ENCODE measurements around the gene RBBP5.

RBBP5 gene

DNA sequence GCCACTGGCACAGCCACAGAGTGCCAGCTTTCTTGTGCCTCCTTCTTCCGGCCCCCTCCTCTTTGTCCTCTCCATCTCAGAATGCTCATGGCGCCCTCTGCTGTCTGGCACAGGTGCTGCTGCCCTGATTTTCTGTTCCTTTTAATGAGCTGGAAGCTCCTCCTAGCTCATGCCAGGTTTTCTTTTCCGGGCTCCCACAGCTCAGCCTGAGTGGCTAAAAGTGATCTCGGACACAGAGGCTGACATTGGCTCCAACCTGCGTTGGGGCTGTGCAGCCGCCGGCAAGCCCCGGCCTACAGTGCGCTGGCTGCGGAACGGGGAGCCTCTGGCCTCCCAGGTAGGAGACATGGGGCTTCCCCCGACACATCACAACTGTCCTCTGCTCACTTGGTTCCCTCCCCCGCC is 60.1 kb downstream of the RBBP5 start:
- no peak for TF ChIP-seq GATA2 (IDR thresholded peaks at IDR 0.05; ENCODE audit: low read depth, low read length)
- no peak for TF ChIP-seq GATA3 (IDR thresholded peaks at IDR 0.05; ENCODE audit: low read depth, low read length)

GRCh38 chr1:205061227-205061626 is 60.6 kb downstream of the RBBP5 start:
- TF ChIP-seq GATA3 (IDR thresholded peaks at IDR 0.05; ENCODE audit: low read depth, low read length) (no peak), GATA2 (IDR thresholded peaks at IDR 0.05; ENCODE audit: low read depth, low read length) (no peak)

DNA sequence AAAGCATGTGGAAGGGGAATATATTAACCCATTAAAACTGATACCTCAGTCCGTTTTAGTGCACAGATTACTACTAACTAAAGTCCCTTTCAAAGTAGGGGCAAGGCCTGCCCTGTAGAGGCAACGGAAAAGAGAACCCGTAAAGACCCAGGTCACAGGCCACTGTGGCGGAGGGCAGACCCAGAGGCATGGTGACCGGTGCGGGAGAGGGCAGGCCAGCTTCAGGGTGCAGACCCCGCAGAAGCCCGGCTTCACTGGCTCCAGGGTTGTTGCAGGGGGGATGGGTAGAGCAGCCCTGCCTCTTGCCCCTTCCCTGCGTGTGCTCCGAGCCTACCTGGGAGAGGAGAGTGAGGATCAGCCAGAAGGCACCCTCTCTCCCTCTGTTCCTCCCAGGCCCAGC is 61.0 kb downstream of the RBBP5 start:
- TF ChIP-seq GATA2 (IDR thresholded peaks at IDR 0.05; ENCODE audit: low read depth, low read length) (no peak), GATA3 (IDR thresholded peaks at IDR 0.05; ENCODE audit: low read depth, low read length) (no peak)

- TF ChIP-seq GATA2 (IDR thresholded peaks at IDR 0.05; ENCODE audit: low read depth, low read length) (no peak), GATA3 (IDR thresholded peaks at IDR 0.05; ENCODE audit: low read depth, low read length) (no peak)
These were observed 62.1 kb downstream of the RBBP5 start for GRCh38 chr1:205059660-205060059.

- TF ChIP-seq GATA3 (IDR thresholded peaks at IDR 0.05; ENCODE audit: low read depth, low read length): no peak
- no peak for TF ChIP-seq GATA2 (IDR thresholded peaks at IDR 0.05; ENCODE audit: low read depth, low read length)
These were observed 62.9 kb downstream of the RBBP5 start for GRCh38 chr1:205058853-205059252.

- TF ChIP-seq GATA2 (IDR thresholded peaks at IDR 0.05; ENCODE audit: low read depth, low read length) (no peak), GATA3 (IDR thresholded peaks at IDR 0.05; ENCODE audit: low read depth, low read length) (no peak)
These were observed 63.8 kb downstream of the RBBP5 start for GRCh38 chr1:205057808-205058575.

GRCh38 chr1:205056956-205057568 is 64.7 kb downstream of the RBBP5 start:
- TF ChIP-seq GATA2 (IDR thresholded peaks at IDR 0.05; ENCODE audit: low read depth, low read length): no peak
- TF ChIP-seq GATA3 (IDR thresholded peaks at IDR 0.05; ENCODE audit: low read depth, low read length): no peak

GRCh38 chr1:205056188-205056611 is 65.6 kb downstream of the RBBP5 start:
- TF ChIP-seq GATA2 (IDR thresholded peaks at IDR 0.05; ENCODE audit: low read depth, low read length) (no peak), GATA3 (IDR thresholded peaks at IDR 0.05; ENCODE audit: low read depth, low read length) (no peak)

- TF ChIP-seq GATA3 (IDR thresholded peaks at IDR 0.05; ENCODE audit: low read depth, low read length) (no peak), GATA2 (IDR thresholded peaks at IDR 0.05; ENCODE audit: low read depth, low read length) (no peak)
These were observed 67.8 kb downstream of the RBBP5 start for GRCh38 chr1:205054013-205054412.

GRCh38 chr1:205053296-205053695 is 68.5 kb downstream of the RBBP5 start:
- TF ChIP-seq GATA3 (IDR thresholded peaks at IDR 0.05; ENCODE audit: low read depth, low read length) (no peak), GATA2 (IDR thresholded peaks at IDR 0.05; ENCODE audit: low read depth, low read length) (no peak)

DNA sequence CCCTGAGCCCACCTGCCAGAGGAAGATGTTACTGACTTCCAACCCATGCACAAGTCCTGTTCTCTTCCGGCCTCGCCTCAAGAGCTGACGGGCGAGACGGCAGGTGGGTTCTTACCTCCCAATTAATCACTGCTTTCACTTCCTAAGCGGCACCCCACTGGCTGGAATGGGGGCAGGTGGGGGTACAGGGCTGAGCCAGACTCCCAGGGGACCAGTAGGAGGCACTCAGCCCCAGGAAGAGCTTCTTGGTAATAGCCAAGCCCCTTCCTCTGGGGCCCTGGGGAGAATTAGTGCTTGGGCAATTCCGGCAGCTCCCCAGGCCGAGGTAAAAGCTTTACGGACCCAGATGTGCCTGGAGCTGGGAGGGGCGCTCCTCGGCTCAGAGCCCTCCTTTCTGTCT is 69.1 kb downstream of the RBBP5 start:
- TF ChIP-seq GATA2 (IDR thresholded peaks at IDR 0.05; ENCODE audit: low read depth, low read length): no peak
- no peak for TF ChIP-seq GATA3 (IDR thresholded peaks at IDR 0.05; ENCODE audit: low read depth, low read length)

GRCh38 chr1:205049479-205049878 is 72.3 kb downstream of the RBBP5 start:
- TF ChIP-seq GATA3 (IDR thresholded peaks at IDR 0.05; ENCODE audit: low read depth, low read length) (no peak), GATA2 (IDR thresholded peaks at IDR 0.05; ENCODE audit: low read depth, low read length) (no peak)

DNA sequence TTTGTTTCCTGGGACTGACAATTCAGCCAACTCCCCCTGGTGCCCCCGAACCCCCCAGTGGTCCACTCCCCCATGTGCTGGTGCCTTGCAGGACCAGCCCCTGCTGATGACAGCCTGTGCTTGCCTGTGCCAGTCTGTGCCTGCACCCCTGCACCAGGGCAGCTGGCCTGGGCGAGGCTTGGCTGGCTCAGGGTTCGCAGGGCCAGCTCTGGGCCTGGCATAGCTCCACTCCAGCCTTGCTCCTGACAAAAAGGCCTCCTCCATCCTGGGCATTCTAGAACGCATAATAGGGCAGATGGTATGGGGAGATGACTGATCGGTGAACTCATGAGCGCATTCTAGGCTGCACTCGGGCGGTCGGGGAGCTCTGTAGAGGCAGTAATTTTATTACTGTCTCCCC is 73.4 kb downstream of the RBBP5 start:
- TF ChIP-seq GATA2 (IDR thresholded peaks at IDR 0.05; ENCODE audit: low read depth, low read length) (no peak), GATA3 (IDR thresholded peaks at IDR 0.05; ENCODE audit: low read depth, low read length) (no peak)

- TF ChIP-seq GATA2 (IDR thresholded peaks at IDR 0.05; ENCODE audit: low read depth, low read length) (no peak), GATA3 (IDR thresholded peaks at IDR 0.05; ENCODE audit: low read depth, low read length) (no peak)
These were observed 74.0 kb downstream of the RBBP5 start for GRCh38 chr1:205047764-205048231.

- TF ChIP-seq GATA3 (IDR thresholded peaks at IDR 0.05; ENCODE audit: low read depth, low read length): no peak
- no peak for TF ChIP-seq GATA2 (IDR thresholded peaks at IDR 0.05; ENCODE audit: low read depth, low read length)
These were observed 74.9 kb downstream of the RBBP5 start for GRCh38 chr1:205046870-205047269.

Measured in SH-SY5Y (cell line).